K562 (cell line): ENCODE results near the gene UNC5B. TPM values are rescaled to one million over a fixed set of nuclear protein-coding genes. Genes with fewer than 3 reads are reported as not detected.

ENCODE experiments used
- ATAC-seq: fragments of 200-7000 bp; cut with Tn5 transposase; 3 replicates; pipeline ENCODE4 v1.9.1; 2020; ENCODE audit warnings: moderate library complexity
- BruUV-seq: library from RNA; stranded (reverse); fragments of 400-500 nt; replicated peaks from 2 replicates; lab custom pipeline; 2021; lab: Mats Ljungman, UMichigan
- CTCF ChIA-PET: fragments of 300-600 bp; formaldehyde crosslinking; extraction: SDS; loops from one replicate; lab custom pipeline; 2021; ENCODE audit warnings: low intra/inter-chr PET ratio; lab: Yijun Ruan, JAX
- POLR2A ChIA-PET: fragments of 300-600, 350-650 bp; sonication (Branson Sonifier 250); formaldehyde crosslinking; extraction: SDS; loops from one replicate; lab custom pipeline; 2021; ENCODE audit warnings: antibody characterized with exemption, inconsistent platforms; lab: Yijun Ruan, JAX
- DNase-seq, 4 experiments: peaks; one replicate each; pipeline versions ENCODE4 v3.0.0 to v3.0.0-alpha.2; 2011 to 2018; ENCODE audit warnings: low spot score in 3 of 4, mixed read lengths in 3 of 4; ENCODE audit errors: extremely low read depth in 1 of 4
- FAIRE-seq: peaks from 2 replicates; lab custom pipeline; 2011; peaks lifted over from hg19 to GRCh38; lab: Jason Lieb, UNC
- H2AFZ ChIP-seq: 2 replicates; pipeline ENCODE4 v1.6.0; 2011; ENCODE audit warnings: low read depth, low read length, control low read depth, inconsistent platforms
- H3K27ac ChIP-seq: fragments of 200-600 bp; 3 replicates; pipeline ENCODE4 v1.8.0; 2011; ENCODE audit warnings: low read depth, mild to moderate bottlenecking, control low read depth, inconsistent platforms, low read length, moderate library complexity, mixed read lengths; ENCODE audit errors: extremely low read depth
- H3K27me3 ChIP-seq, 2 experiments: fragments of 300-600 bp in 1 of 2; 2 replicates in 1 of 2; 3 replicates in 1 of 2; pipeline versions ENCODE4 v1.6.0 to v1.8.0; 2011; ENCODE audit warnings: inconsistent platforms in 2 of 2, low read length in 2 of 2, mild to moderate bottlenecking in 1 of 2, mixed read lengths in 1 of 2, moderate library complexity in 1 of 2; ENCODE audit not compliant: control insufficient read depth in 2 of 2, insufficient read depth in 2 of 2
- H3K36me3 ChIP-seq: fragments of 300-600 bp; 3 replicates; pipeline ENCODE4 v1.8.0; 2011; ENCODE audit warnings: mild to moderate bottlenecking, low read length, inconsistent platforms; ENCODE audit not compliant: control insufficient read depth, insufficient read depth
- H3K4me1 ChIP-seq, 2 experiments: fragments of 200-600 bp in 1 of 2; replicated peaks in 1 of 2; 2 replicates in 1 of 2; 3 replicates in 1 of 2; pipeline versions ENCODE4 v1.5.1 to v1.8.0; 2011; ENCODE audit warnings: inconsistent platforms in 2 of 2, low read length in 2 of 2, mild to moderate bottlenecking in 1 of 2, mixed read lengths in 1 of 2, moderate library complexity in 1 of 2; ENCODE audit not compliant: control insufficient read depth in 2 of 2, insufficient read depth in 2 of 2
- H3K4me2 ChIP-seq: 2 replicates; pipeline ENCODE4 v1.6.1; 2011; ENCODE audit warnings: low read length, control low read depth, inconsistent platforms, mixed read lengths; ENCODE audit not compliant: insufficient read depth
- H3K4me3 ChIP-seq: fragments of 200-600 bp; sonication (generic), shearing (Covaris generic); 2 replicates; pipeline ENCODE4 v1.5.1; 2016; ENCODE audit warnings: control low read depth, inconsistent platforms
- H3K79me2 ChIP-seq: fragments of 200-600 bp; 3 replicates; pipeline ENCODE4 v1.8.0; 2011; ENCODE audit warnings: low read length, inconsistent platforms; ENCODE audit not compliant: control insufficient read depth, insufficient read depth
- H3K9ac ChIP-seq, 2 experiments: 2 replicates each; pipeline versions ENCODE4 v1.6.0 to v1.6.1; 2011; ENCODE audit warnings: low read depth in 2 of 2, low read length in 2 of 2, control low read depth in 1 of 2, inconsistent platforms in 1 of 2, mild to moderate bottlenecking in 1 of 2, mixed read lengths in 1 of 2; ENCODE audit not compliant: insufficient read depth in 1 of 2
- H3K9me1 ChIP-seq: one replicate; pipeline ENCODE4 v1.6.0; 2011; ENCODE audit warnings: inconsistent platforms, mild to moderate bottlenecking, low read length, moderate library complexity; ENCODE audit not compliant: control insufficient read depth, insufficient read depth
- H3K9me3 ChIP-seq: replicated peaks from 2 replicates; pipeline ENCODE4 v1.5.1; 2011; ENCODE audit warnings: low read depth, low read length, inconsistent platforms; ENCODE audit not compliant: control insufficient read depth, insufficient read depth
- H4K20me1 ChIP-seq: replicated peaks from 2 replicates; pipeline ENCODE4 v1.6.1; 2011; ENCODE audit warnings: low read length, inconsistent platforms, mixed read lengths; ENCODE audit not compliant: control insufficient read depth, insufficient read depth
- BHLHE40 ChIP-seq: IDR thresholded peaks from 2 replicates; pipeline ENCODE4 v1.6.1; 2011; ENCODE audit warnings: low read length, improper control_type of control experiment
- BMI1 ChIP-seq: fragments of 150-350 bp; IDR thresholded peaks from 2 replicates; pipeline ENCODE4 v1.6.1; 2014; ENCODE audit warnings: low read length
- MYC ChIP-seq, 2 experiments: fragments of 250-450 bp in 1 of 2; sonication (Bioruptor Pico) in 1 of 2; IDR thresholded peaks; 2 replicates each; pipeline versions ENCODE4 v1.5.1 to v1.6.1; 2012 to 2021; ENCODE audit warnings: low read depth in 2 of 2, borderline replicate concordance in 1 of 2, improper control_type of control experiment in 1 of 2, low read length in 1 of 2, mild to moderate bottlenecking in 1 of 2, moderate library complexity in 1 of 2
- NR2C1 ChIP-seq, 2 experiments: fragments of 450-650 bp; IDR thresholded peaks; 2 replicates each; pipeline ENCODE4 v1.6.1; 2017; ENCODE audit warnings: mild to moderate bottlenecking in 2 of 2, antibody characterized with exemption in 1 of 2, inconsistent platforms in 1 of 2, missing compliant biosample characterization in 1 of 2, missing genetic modification characterization in 1 of 2
- PHB2 ChIP-seq: fragments of 450-650 bp; IDR thresholded peaks from 2 replicates; pipeline ENCODE4 v1.6.1; 2017; ENCODE audit warnings: low read depth
- PURB ChIP-seq: sonication (generic); formaldehyde crosslinking; IDR thresholded peaks from 2 replicates; pipeline ENCODE4 v1.9.0; 2021; ENCODE audit warnings: low read depth, mild to moderate bottlenecking, missing genetic modification reagents
- STAT5A ChIP-seq: IDR thresholded peaks from 2 replicates; pipeline ENCODE4 v1.6.1; 2012; ENCODE audit warnings: low read length, inconsistent platforms, borderline replicate concordance
- SUPT5H ChIP-seq: fragments of 450-650 bp; IDR thresholded peaks from 2 replicates; pipeline ENCODE4 v1.6.1; 2016
- TEAD2 ChIP-seq: fragments of 450-650 bp; IDR thresholded peaks from 2 replicates; pipeline ENCODE4 v1.6.1; 2016; ENCODE audit warnings: missing genetic modification characterization, control low read depth, missing compliant biosample characterization
- TGIF2 ChIP-seq: sonication (generic); formaldehyde crosslinking; IDR thresholded peaks from 2 replicates; pipeline ENCODE4 v1.8.1; 2022; ENCODE audit warnings: mild to moderate bottlenecking, missing genetic modification reagents, moderate library complexity
- ZKSCAN3 ChIP-seq: fragments of 250-450 bp; sonication (Bioruptor Pico); IDR thresholded peaks from 2 replicates; pipeline ENCODE4 v1.4.0; 2020
- ZNF282 ChIP-seq: sonication (generic); formaldehyde crosslinking; IDR thresholded peaks from 2 replicates; pipeline ENCODE4 v1.8.1; 2023; ENCODE audit warnings: missing genetic modification reagents
- ZNF77 ChIP-seq: fragments of 250-450 bp; sonication (Bioruptor Pico); IDR thresholded peaks from 2 replicates; pipeline ENCODE4 v1.5.0; 2020
- ZZZ3 ChIP-seq: fragments of 450-650 bp; IDR thresholded peaks from 2 replicates; pipeline ENCODE4 v1.6.1; 2016; ENCODE audit warnings: antibody characterized with exemption, mild to moderate bottlenecking, moderate library complexity
- WGBS: fragments of 100-300 bp; shearing (Covaris generic); methylation state at CpG from one replicate; pipeline ENCODE4 v1.1.6; 2016; ENCODE audit warnings: low coverage, mixed read lengths; ENCODE audit not compliant: insufficient coverage; ENCODE audit errors: missing lambda C conversion rate; 5-methylcytosine and 5-hydroxymethylcytosine counted together
- in situ Hi-C: fragments of 300-500 bp; cut with MboI; formaldehyde crosslinking; loops from 4 replicates; pipeline ENCODE4 v1.15.0; 2018; ENCODE audit warnings: inconsistent platforms, mixed read lengths
- intact Hi-C: fragments of 100-400 bp; cut with micrococcal nuclease; formaldehyde crosslinking; loops from 2 replicates; pipeline ENCODE4 v1.14.2; 2022
- polyA plus RNA-seq, 8 experiments: library from polyadenylated mRNA; depleted of rRNA in 4 of 8; stranded (reverse) in 5 of 8; unstranded in 3 of 8; fragments of >200 nt; fragmentation: Nextera tagmentation in 2 of 8; fragmentation: Illumina TruSeq in 1 of 8; extraction: Ambion mirVana in 2 of 8; extraction: Trizol in 1 of 8; gene quantifications; 2 replicates each; pipeline versions ENCODE4 v1.2.1 to v1.2.3, GENCODE V29; 2011 to 2014; ENCODE audit warnings: inconsistent platforms in 1 of 8, missing spikeins in 1 of 8
- total RNA-seq, 7 experiments: library from RNA; depleted of rRNA in 6 of 7; stranded (reverse); fragments of >200 nt in 6 of 7; fragmentation: Illumina TruSeq in 2 of 7; extraction: Trizol in 2 of 7; gene quantifications; 2 replicates each; pipeline versions ENCODE4 v1.2.1 to v1.2.3, GENCODE V29; 2011 to 2021; ENCODE audit warnings: low replicate concordance in 1 of 7
- TF ChIP-seq, protein P1 (sequence below): fragments of 250-450 bp; sonication (Bioruptor Pico); IDR thresholded peaks from 2 replicates; pipeline ENCODE4 v1.8.0; 2021; ENCODE audit warnings: mild to moderate bottlenecking, moderate library complexity
- TF ChIP-seq, protein P2 (sequence below): fragments of 450-650 bp; IDR thresholded peaks from 2 replicates; pipeline ENCODE4 v1.6.1; 2016; ENCODE audit warnings: missing biosample characterization, missing genetic modification characterization

Gene UNC5B
- total and polyA plus RNA-seq, 9 of the 15 experiments (the other 6 are each of a cell fraction or from before 2014, with no cell fraction given) = 0.10 to 8.4 (median 2.1) TPM

DNA sequence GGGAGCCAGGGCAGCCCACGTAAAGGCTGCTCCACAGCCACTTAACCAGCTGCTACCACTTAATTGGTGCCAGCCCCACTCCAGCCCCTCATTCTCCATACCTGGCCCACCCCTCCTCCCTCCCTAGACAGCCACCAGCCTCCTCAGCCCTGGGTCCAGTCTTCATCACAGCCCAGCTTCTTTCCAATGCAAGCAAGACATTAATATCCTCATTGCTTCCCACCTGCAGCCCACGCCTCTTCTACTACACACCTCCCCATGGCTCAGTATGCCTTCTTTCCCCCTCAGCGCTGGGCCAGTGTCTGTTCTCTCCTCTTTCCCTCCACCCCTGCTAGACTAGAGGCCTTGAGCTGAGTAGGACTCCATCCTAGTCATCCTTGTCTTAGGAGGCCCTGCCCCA lies 33.5 kb upstream of the UNC5B start:
- no peak overlapping the region for H3K4me3 ChIP-seq
- no peak overlapping the region for H2AFZ ChIP-seq
- H3K4me2 ChIP-seq = no peak overlapping the region
- no peak overlapping the region for H3K27ac ChIP-seq
- no peaks in the 10 kb centered on the region for H3K4me1 ChIP-seq
- in situ Hi-C loops (no loop called here), intact Hi-C loops (no loop called here)
- no peak for FAIRE-seq
- no peaks in the 10 kb centered on the region for H3K9me1 ChIP-seq
- TF ChIP-seq BMI1 (no peak), STAT5A (no peak), SUPT5H (no peak), BHLHE40 (no peak)
- no TSS peak for BruUV-seq
- POLR2A ChIA-PET = interaction anchor here (1.0 kb wide), 1 partner anchor 295 kb away, joined by 4 read pairs; no protein-coding TSS in a partner anchor
- 0% methylated on average over 3 of the region's 3 CpGs for WGBS
- H3K27me3 ChIP-seq = peaks cover 45 to 80% of the 10 kb centered on the region in 2 experiments
- H3K9ac ChIP-seq = no peak overlapping the region
- CTCF ChIA-PET = no interaction called here
- H3K36me3 ChIP-seq = no peaks in the 10 kb centered on the region
- ATAC-seq = no peak
- H3K79me2 ChIP-seq = no peaks in the 10 kb centered on the region
- H4K20me1 ChIP-seq = 0 out of 2 replicates have a peak, but pooled peaks cover 9% of the 10 kb centered on the region
- no peak for DNase-seq
- H3K9me3 ChIP-seq = no peaks in the 10 kb centered on the region

DNA sequence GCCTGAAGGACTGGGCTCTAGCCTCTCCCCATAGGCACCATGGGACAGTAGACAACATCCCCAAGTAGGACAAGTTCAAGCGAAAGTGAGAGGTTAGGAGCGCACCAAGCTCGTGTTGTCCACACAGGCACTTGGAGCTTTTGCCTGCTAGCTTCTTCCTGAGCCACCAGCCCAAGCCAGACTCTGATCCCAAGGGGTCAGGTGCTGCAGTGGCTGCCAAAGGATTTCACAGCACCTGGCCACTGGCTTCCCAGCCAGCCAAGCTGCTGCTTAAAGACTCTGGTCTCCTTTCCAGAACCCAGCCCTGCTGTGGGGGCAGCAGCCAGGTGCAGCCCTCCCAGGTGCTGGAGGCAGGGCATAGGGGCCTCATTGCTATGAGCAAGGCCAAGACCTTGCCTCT lies 33.0 kb upstream of the UNC5B start:
- CTCF ChIA-PET = no interaction called here
- peaks cover 47 to 85% of the 10 kb centered on the region in 2 experiments for H3K27me3 ChIP-seq
- intact Hi-C loops = no loop called here
- H3K79me2 ChIP-seq = no peaks in the 10 kb centered on the region
- WGBS = 0% methylated on average over 3 of the region's 3 CpGs
- no peak for FAIRE-seq
- H3K9ac ChIP-seq = no peak overlapping the region
- no peaks in the 10 kb centered on the region for H3K9me3 ChIP-seq
- BruUV-seq = no TSS peak
- H2AFZ ChIP-seq = no peak overlapping the region
- H4K20me1 ChIP-seq = 0 out of 2 replicates have a peak, but pooled peaks cover 9% of the 10 kb centered on the region
- POLR2A ChIA-PET = interaction anchor here (1.0 kb wide), 1 partner anchor 295 kb away, joined by 4 read pairs; no protein-coding TSS in a partner anchor
- no peak overlapping the region for H3K27ac ChIP-seq
- H3K4me3 ChIP-seq = no peak overlapping the region
- H3K36me3 ChIP-seq = no peaks in the 10 kb centered on the region
- no peak overlapping the region for H3K4me2 ChIP-seq
- in situ Hi-C loops = no loop called here
- H3K9me1 ChIP-seq = no peaks in the 10 kb centered on the region
- no peak for DNase-seq
- H3K4me1 ChIP-seq = no peaks in the 10 kb centered on the region
- ATAC-seq = no peak
- TF ChIP-seq, protein P1, sequence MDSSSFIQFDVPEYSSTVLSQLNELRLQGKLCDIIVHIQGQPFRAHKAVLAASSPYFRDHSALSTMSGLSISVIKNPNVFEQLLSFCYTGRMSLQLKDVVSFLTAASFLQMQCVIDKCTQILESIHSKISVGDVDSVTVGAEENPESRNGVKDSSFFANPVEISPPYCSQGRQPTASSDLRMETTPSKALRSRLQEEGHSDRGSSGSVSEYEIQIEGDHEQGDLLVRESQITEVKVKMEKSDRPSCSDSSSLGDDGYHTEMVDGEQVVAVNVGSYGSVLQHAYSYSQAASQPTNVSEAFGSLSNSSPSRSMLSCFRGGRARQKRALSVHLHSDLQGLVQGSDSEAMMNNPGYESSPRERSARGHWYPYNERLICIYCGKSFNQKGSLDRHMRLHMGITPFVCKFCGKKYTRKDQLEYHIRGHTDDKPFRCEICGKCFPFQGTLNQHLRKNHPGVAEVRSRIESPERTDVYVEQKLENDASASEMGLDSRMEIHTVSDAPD (CRISPR knock-in tag) = no peak
- TF ChIP-seq MYC (IDR thresholded peaks at IDR 0.05; ENCODE audit: low read depth, low read length) = no peak
- TF ChIP-seq MYC (CRISPR knock-in tag; IDR thresholded peaks at IDR 0.05; ENCODE audit: borderline replicate concordance, low read depth) = no peak
- TF ChIP-seq ZZZ3 = no peak
- no peak for TF ChIP-seq TEAD2 (tag)
- TF ChIP-seq NR2C1 (IDR thresholded peaks at IDR 0.05) = no peak
- no peak for TF ChIP-seq NR2C1 (tag; IDR thresholded peaks at IDR 0.05)
- TF ChIP-seq, protein P2, sequence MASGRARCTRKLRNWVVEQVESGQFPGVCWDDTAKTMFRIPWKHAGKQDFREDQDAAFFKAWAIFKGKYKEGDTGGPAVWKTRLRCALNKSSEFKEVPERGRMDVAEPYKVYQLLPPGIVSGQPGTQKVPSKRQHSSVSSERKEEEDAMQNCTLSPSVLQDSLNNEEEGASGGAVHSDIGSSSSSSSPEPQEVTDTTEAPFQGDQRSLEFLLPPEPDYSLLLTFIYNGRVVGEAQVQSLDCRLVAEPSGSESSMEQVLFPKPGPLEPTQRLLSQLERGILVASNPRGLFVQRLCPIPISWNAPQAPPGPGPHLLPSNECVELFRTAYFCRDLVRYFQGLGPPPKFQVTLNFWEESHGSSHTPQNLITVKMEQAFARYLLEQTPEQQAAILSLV (tag) = no peak
- TF ChIP-seq ZKSCAN3 = no peak
- no peak for TF ChIP-seq ZNF282 (CRISPR knock-in tag)
- no peak for TF ChIP-seq PHB2
- no peak for TF ChIP-seq ZNF77 (CRISPR knock-in tag)
- TF ChIP-seq TGIF2 (CRISPR knock-in tag) = no peak
- TF ChIP-seq PURB (CRISPR knock-in tag) = no peak
